ENCODE results near the gene DYNC1I1. TPM values are rescaled to one million over a fixed set of nuclear protein-coding genes. Genes with fewer than 3 reads are reported as not detected.

DYNC1I1 gene
- total and polyA plus RNA-seq, 2 of the 13 experiments (the other 11 are each of a cell fraction or from before 2014, with no cell fraction given): not detected

DNA sequence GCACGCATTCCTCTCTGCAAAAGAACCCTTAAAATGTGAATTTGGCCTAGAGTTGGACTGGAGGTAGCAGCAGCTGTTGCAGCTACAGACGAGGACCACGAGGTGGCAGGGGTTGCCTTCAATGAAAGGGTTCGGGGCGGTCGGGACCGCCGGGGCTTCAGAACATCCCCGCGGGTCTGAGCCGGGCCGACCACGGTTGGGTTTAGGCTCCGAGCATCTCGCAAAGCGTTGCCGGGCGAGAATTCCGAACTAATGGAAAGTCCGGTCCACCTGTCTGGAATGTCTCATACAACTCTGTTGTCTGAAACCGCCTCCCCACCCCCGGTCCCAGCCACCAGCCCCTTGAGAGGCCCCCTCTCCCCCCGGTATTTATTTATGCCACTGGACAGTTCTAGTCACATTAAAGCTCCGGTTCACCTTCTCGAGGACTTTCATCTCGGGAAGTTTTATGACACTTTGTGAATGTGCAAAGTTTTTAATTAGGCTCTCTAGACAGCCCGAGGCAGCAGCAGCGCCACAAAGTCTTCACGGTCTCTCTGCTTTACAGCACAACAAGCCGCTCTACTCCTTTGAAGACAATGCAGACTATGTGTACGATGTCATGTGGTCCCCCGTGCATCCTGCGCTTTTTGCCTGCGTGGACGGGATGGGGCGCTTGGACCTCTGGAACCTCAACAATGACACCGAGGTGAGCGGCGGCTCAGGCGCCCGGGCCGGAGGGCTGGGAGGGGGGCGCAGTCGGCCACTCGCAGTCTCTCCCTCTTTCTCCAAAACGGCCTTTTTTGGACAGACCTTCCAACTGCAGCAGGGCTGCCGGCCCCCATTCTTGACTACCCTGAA is 303.4 kb downstream of the DYNC1I1 start (continued):
- TF ChIP-seq, protein P1, sequence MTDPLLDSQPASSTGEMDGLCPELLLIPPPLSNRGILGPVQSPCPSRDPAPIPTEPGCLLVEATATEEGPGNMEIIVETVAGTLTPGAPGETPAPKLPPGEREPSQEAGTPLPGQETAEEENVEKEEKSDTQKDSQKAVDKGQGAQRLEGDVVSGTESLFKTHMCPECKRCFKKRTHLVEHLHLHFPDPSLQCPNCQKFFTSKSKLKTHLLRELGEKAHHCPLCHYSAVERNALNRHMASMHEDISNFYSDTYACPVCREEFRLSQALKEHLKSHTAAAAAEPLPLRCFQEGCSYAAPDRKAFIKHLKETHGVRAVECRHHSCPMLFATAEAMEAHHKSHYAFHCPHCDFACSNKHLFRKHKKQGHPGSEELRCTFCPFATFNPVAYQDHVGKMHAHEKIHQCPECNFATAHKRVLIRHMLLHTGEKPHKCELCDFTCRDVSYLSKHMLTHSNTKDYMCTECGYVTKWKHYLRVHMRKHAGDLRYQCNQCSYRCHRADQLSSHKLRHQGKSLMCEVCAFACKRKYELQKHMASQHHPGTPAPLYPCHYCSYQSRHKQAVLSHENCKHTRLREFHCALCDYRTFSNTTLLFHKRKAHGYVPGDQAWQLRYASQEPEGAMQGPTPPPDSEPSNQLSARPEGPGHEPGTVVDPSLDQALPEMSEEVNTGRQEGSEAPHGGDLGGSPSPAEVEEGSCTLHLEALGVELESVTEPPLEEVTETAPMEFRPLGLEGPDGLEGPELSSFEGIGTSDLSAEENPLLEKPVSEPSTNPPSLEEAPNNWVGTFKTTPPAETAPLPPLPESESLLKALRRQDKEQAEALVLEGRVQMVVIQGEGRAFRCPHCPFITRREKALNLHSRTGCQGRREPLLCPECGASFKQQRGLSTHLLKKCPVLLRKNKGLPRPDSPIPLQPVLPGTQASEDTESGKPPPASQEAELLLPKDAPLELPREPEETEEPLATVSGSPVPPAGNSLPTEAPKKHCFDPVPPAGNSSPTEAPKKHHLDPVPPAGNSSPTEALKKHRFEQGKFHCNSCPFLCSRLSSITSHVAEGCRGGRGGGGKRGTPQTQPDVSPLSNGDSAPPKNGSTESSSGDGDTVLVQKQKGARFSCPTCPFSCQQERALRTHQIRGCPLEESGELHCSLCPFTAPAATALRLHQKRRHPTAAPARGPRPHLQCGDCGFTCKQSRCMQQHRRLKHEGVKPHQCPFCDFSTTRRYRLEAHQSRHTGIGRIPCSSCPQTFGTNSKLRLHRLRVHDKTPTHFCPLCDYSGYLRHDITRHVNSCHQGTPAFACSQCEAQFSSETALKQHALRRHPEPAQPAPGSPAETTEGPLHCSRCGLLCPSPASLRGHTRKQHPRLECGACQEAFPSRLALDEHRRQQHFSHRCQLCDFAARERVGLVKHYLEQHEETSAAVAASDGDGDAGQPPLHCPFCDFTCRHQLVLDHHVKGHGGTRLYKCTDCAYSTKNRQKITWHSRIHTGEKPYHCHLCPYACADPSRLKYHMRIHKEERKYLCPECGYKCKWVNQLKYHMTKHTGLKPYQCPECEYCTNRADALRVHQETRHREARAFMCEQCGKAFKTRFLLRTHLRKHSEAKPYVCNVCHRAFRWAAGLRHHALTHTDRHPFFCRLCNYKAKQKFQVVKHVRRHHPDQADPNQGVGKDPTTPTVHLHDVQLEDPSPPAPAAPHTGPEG (CRISPR knock-in tag; IDR thresholded peaks at IDR 0.05): no peak
- TF ChIP-seq, protein P2, sequence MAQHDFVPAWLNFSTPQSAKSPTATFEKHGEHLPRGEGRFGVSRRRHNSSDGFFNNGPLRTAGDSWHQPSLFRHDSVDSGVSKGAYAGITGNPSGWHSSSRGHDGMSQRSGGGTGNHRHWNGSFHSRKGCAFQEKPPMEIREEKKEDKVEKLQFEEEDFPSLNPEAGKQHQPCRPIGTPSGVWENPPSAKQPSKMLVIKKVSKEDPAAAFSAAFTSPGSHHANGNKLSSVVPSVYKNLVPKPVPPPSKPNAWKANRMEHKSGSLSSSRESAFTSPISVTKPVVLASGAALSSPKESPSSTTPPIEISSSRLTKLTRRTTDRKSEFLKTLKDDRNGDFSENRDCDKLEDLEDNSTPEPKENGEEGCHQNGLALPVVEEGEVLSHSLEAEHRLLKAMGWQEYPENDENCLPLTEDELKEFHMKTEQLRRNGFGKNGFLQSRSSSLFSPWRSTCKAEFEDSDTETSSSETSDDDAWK (CRISPR knock-in tag; IDR thresholded peaks at IDR 0.05): no peak

DNA sequence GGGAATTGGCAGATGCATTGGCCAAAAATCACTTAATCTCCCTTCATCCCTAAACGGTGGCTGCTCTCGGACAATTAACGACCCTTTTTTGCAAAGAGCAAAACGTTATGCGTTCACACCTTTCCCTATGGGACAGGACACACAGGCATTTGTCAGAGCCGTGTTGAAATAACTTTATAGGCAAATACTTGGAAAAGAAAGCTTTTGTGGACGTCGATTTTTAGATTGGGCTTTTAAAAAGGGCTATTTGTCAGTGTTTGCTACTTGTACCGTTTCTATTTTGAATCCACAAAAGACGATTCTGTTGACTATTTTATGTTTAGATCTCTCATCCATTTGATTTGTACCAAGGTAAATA is 304.0 kb downstream of the DYNC1I1 start:
- ATAC-seq (peak; percentile 45), FAIRE-seq (no peak), DNase-seq (ENCODE audit: low spot score) (no peak)
- in situ Hi-C loops (cut with HindIII; ENCODE audit: extremely low pct_ligation_motif_present, low pct_unique_long_range_greater_than_20kb) (loop anchor here (10.0 kb wide), 3 partner anchors 162 to 988 kb away; partner anchors contain the start of gene DLX5), intact Hi-C loops (cut with micrococcal nuclease; ENCODE audit: unreplicated experiment) (loop anchor here (5.0 to 10.0 kb wide), 4 partner anchors 341 to 931 kb away; partner anchors contain the start of genes DLX6 and SEM1)
- peaks cover 3 to 14% of the 10 kb centered on the region in 2 experiments; a peak in 3 of 5 replicates for H3K27me3 ChIP-seq (ENCODE audit: control insufficient read depth in 1 of 2, insufficient read depth in 2 of 2, low read length in 2 of 2)
- H3K4me3 ChIP-seq (replicated peaks in 1 of 3; ENCODE audit: insufficient read depth in 1 of 3, low read depth in 2 of 3, low read length in 3 of 3): peak overlapping the region; percentile 53 to 56 (median 56)
- no peaks in the 10 kb centered on the region for H3K9me3 ChIP-seq (ENCODE audit: low read length)
- no peaks in the 10 kb centered on the region for H3K36me3 ChIP-seq (replicated peaks in 1 of 2; ENCODE audit: control insufficient read depth in 1 of 2, insufficient read depth in 2 of 2, low read length in 2 of 2)
- CTCF ChIA-PET (ENCODE audit: low intra/inter-chr PET ratio, low total read pairs): interaction anchor here (2.1 kb wide), 1 partner anchor 952 kb away, joined by 13 read pairs; no protein-coding TSS in a partner anchor
- TF ChIP-seq POLR2AphosphoS2 (IDR thresholded peaks at IDR 0.05; ENCODE audit: low read depth, low read length): no peak
- TF ChIP-seq KAT2B (IDR thresholded peaks at IDR 0.05; ENCODE audit: borderline replicate concordance, low read depth, low read length): no peak
- TF ChIP-seq ASH2L (IDR thresholded peaks at IDR 0.05; ENCODE audit: insufficient read length, low read depth, low read length): no peak
- 0 out of 2 replicates have a peak, but pooled peaks have one; percentile 1 for TF ChIP-seq ZNF777 (CRISPR knock-in tag; IDR thresholded peaks at IDR 0.05)
- no peak for TF ChIP-seq KDM1A (CRISPR knock-in tag; IDR thresholded peaks at IDR 0.05)
- peak; percentile 86; the same call in 1 of the 2 replicates for TF ChIP-seq CBX2 (IDR thresholded peaks at IDR 0.05; ENCODE audit: low read depth, low read length)
- TF ChIP-seq CBX2 (CRISPR knock-in tag; IDR thresholded peaks at IDR 0.05; ENCODE audit: low read depth): no peak
- TF ChIP-seq FOXC1 (CRISPR knock-in tag; IDR thresholded peaks at IDR 0.05; ENCODE audit: borderline replicate concordance): no peak
- no peak overlapping the region for H3K9ac ChIP-seq (ENCODE audit: insufficient read depth, low read depth, low read length)
- H3K79me2 ChIP-seq (ENCODE audit: insufficient read depth, low read length): no peaks in the 10 kb centered on the region
- peak overlapping the region; percentile 50 for H2AFZ ChIP-seq (ENCODE audit: low read length)
- H3K4me1 ChIP-seq (ENCODE audit: insufficient read depth, low read length): peaks cover 7% of the 10 kb centered on the region
- H4K20me1 ChIP-seq (ENCODE audit: insufficient read depth, low read length): no peaks in the 10 kb centered on the region
- WGBS (ENCODE audit: low lambda C conversion rate): 3% methylated on average over 10 of the region's 10 CpGs
- H3K27ac ChIP-seq (ENCODE audit: extremely low read length, insufficient read depth, low read length): no peak overlapping the region
- no TSS peak for BruUV-seq (replicated peaks)
- POLR2A ChIA-PET: no interaction called here
- H3K4me2 ChIP-seq (ENCODE audit: low read depth, low read length): peak overlapping the region; percentile 80

All from HepG2 (cell line).